HepG2 (cell line): Measurements from ENCODE around the gene TET3. TPM values are rescaled to one million over a fixed set of nuclear protein-coding genes. Genes with fewer than 3 reads are reported as not detected.

ENCODE experiments used
- ATAC-seq: fragments of 200-7000 bp; cut with Tn5 transposase; 3 replicates; pipeline ENCODE4 v1.9.1; 2020; ENCODE audit warnings: mild to moderate bottlenecking, moderate library complexity
- BruUV-seq: library from RNA; stranded (reverse); fragments of 400-500 nt; replicated peaks from 2 replicates; lab custom pipeline; 2021; lab: Mats Ljungman, UMichigan
- CTCF ChIA-PET: fragments of 300-600 bp; formaldehyde crosslinking; extraction: SDS; loops from one replicate; lab custom pipeline; 2021; ENCODE audit warnings: low total read pairs, inconsistent platforms, low intra/inter-chr PET ratio; lab: Yijun Ruan, JAX
- POLR2A ChIA-PET: fragments of 350-600 bp; sonication (Branson Sonifier 250); formaldehyde crosslinking; loops from one replicate; lab custom pipeline; 2020; ENCODE audit warnings: antibody characterized with exemption, inconsistent platforms; lab: Yijun Ruan, JAX
- DNase-seq: peaks from one replicate; pipeline ENCODE4 v3.0.0-alpha.2; 2015; ENCODE audit warnings: low spot score
- FAIRE-seq: peaks from 3 replicates; lab custom pipeline; 2011; peaks lifted over from hg19 to GRCh38; lab: Jason Lieb, UNC
- H2AFZ ChIP-seq: one replicate; pipeline ENCODE4 v1.6.1; 2011; ENCODE audit warnings: low read length, inconsistent platforms
- H3K27ac ChIP-seq: fragments of 300-600 bp; 3 replicates; pipeline ENCODE4 v1.8.0; 2011; ENCODE audit warnings: mixed run types, mild to moderate bottlenecking, mixed read lengths, low read length, inconsistent platforms; ENCODE audit not compliant: insufficient read depth; ENCODE audit errors: extremely low read length
- H3K27me3 ChIP-seq, 2 experiments: fragments of 200-600 bp in 1 of 2; 2 replicates in 1 of 2; 3 replicates in 1 of 2; pipeline versions ENCODE4 v1.6.0 to v1.8.0; 2011; ENCODE audit warnings: low read length in 2 of 2, mild to moderate bottlenecking in 2 of 2, moderate library complexity in 2 of 2, inconsistent platforms in 1 of 2; ENCODE audit not compliant: insufficient read depth in 2 of 2, control insufficient read depth in 1 of 2
- H3K36me3 ChIP-seq, 2 experiments: fragments of 200-600 bp in 1 of 2; replicated peaks in 1 of 2; 2 replicates in 1 of 2; 3 replicates in 1 of 2; pipeline versions ENCODE4 v1.5.1 to v1.8.0; 2011; ENCODE audit warnings: low read length in 2 of 2, inconsistent platforms in 1 of 2; ENCODE audit not compliant: insufficient read depth in 2 of 2, control insufficient read depth in 1 of 2
- H3K4me1 ChIP-seq: 2 replicates; pipeline ENCODE4 v1.5.1; 2012; ENCODE audit warnings: low read length, inconsistent platforms; ENCODE audit not compliant: insufficient read depth
- H3K4me2 ChIP-seq: 2 replicates; pipeline ENCODE4 v1.6.0; 2011; ENCODE audit warnings: low read depth, low read length, inconsistent platforms
- H3K4me3 ChIP-seq, 3 experiments: fragments of 200-600 bp in 1 of 3; sonication (generic), shearing (Covaris generic) in 1 of 3; replicated peaks in 1 of 3; 2 replicates each; pipeline ENCODE4 v1.5.1; 2011 to 2016; ENCODE audit warnings: low read length in 3 of 3, inconsistent platforms in 2 of 3, low read depth in 2 of 3, mild to moderate bottlenecking in 2 of 3, control low read depth in 1 of 3, mixed read lengths in 1 of 3; ENCODE audit not compliant: insufficient read depth in 1 of 3
- H3K79me2 ChIP-seq: one replicate; pipeline ENCODE4 v1.6.1; 2011; ENCODE audit warnings: low read length, inconsistent platforms; ENCODE audit not compliant: insufficient read depth
- H3K9ac ChIP-seq: 2 replicates; pipeline ENCODE4 v1.6.0; 2011; ENCODE audit warnings: mild to moderate bottlenecking, low read depth, low read length, inconsistent platforms; ENCODE audit not compliant: insufficient read depth
- H3K9me3 ChIP-seq: 2 replicates; pipeline ENCODE4 v1.5.1; 2012; ENCODE audit warnings: mild to moderate bottlenecking, low read length
- H4K20me1 ChIP-seq: 2 replicates; pipeline ENCODE4 v1.6.0; 2011; ENCODE audit warnings: inconsistent platforms, mild to moderate bottlenecking, low read length, moderate library complexity; ENCODE audit not compliant: insufficient read depth
- ZNF891 ChIP-seq: sonication (generic); formaldehyde crosslinking; IDR thresholded peaks from 2 replicates; pipeline ENCODE4 v1.5.0; 2020; ENCODE audit warnings: mild to moderate bottlenecking, missing genetic modification reagents
- WGBS: methylation state at CpG from one replicate; pipeline ENCODE4 v1.1.6; 2017; ENCODE audit warnings: low lambda C conversion rate; 5-methylcytosine and 5-hydroxymethylcytosine counted together
- in situ Hi-C: cut with HindIII; loops from 2 replicates; pipeline ENCODE4 v1.10.0; 2017; ENCODE audit warnings: low pct_unique_long_range_greater_than_20kb; ENCODE audit not compliant: extremely low pct_ligation_motif_present
- intact Hi-C: fragments of 100-400 bp; cut with micrococcal nuclease; formaldehyde crosslinking; loops from one replicate; pipeline ENCODE4 v1.10.0; 2022; ENCODE audit not compliant: unreplicated experiment
- polyA plus RNA-seq, 8 experiments: library from polyadenylated mRNA; depleted of rRNA in 3 of 8; stranded (reverse) in 7 of 8; unstranded in 1 of 8; fragments of >200 nt; fragmentation: Illumina TruSeq in 4 of 8; extraction: Trizol in 4 of 8; gene quantifications; 2 replicates each; pipeline versions ENCODE4 v1.2.1 to v1.2.3, GENCODE V29; 2011 to 2016; ENCODE audit warnings: low read depth in 4 of 8, missing spikeins in 1 of 8, mixed read lengths in 1 of 8; ENCODE audit not compliant: insufficient read depth in 1 of 8
- small RNA-seq, 3 experiments: library from RNA; depleted of rRNA; stranded (forward); fragments of <200 nt; gene quantifications; one replicate each; pipeline ENCODE3, GENCODE V24; 2012; ENCODE audit warnings: low read depth in 2 of 3, low replicate concordance in 1 of 3; ENCODE audit not compliant: insufficient read length in 3 of 3, insufficient read depth in 2 of 3
- total RNA-seq, 5 experiments: library from RNA; depleted of rRNA; stranded (reverse); fragments of >200 nt; fragmentation: Illumina TruSeq; extraction: Trizol; gene quantifications; 2 replicates each; pipeline ENCODE4 v1.2.3, GENCODE V29; 2016; ENCODE audit warnings: low read depth in 1 of 5

TET3 gene
- total and polyA plus RNA-seq, 2 of the 13 experiments (the other 11 are each of a cell fraction or from before 2014, with no cell fraction given) = 4.3 to 6.8 TPM

GRCh38 chr2:74033375-74033774 is 48.7 kb downstream of the TET3 start:
- Histone ChIP-seq H3K4me2 (no peak overlapping the region), H3K4me1 (peaks cover 6% of the 10 kb centered on the region; the same call in 1 of the 2 replicates), H4K20me1 (no peaks in the 10 kb centered on the region), H3K9ac (no peak overlapping the region), H3K27ac (no peak overlapping the region), H3K79me2 (peaks cover 11% of the 10 kb centered on the region), H3K27me3 (no peaks in the 10 kb centered on the region), H3K9me3 (peaks cover 5% of the 10 kb centered on the region; the same call in 1 of the 2 replicates), H3K36me3 (peaks cover 0 to 2% of the 10 kb centered on the region in 2 experiments; a peak in 1 of 5 replicates), H2AFZ (no peak overlapping the region), H3K4me3 (no peak overlapping the region)
- in situ Hi-C loops (no loop called here), intact Hi-C loops (loop anchor here (5.0 kb wide), 1 partner anchor 591 kb away; no protein-coding TSS in a partner anchor)
- POLR2A ChIA-PET = interaction anchor here (1.2 kb wide), 1 partner anchor 106 kb away, joined by 3 read pairs; no protein-coding TSS in a partner anchor
- CTCF ChIA-PET = no interaction called here
- WGBS = 92% methylated on average over 2 of the region's 2 CpGs
- FAIRE-seq = no peak
- no peak for TF ChIP-seq ZNF891 (CRISPR knock-in tag)
- no TSS peak for BruUV-seq
- ATAC-seq = no peak
- no peak for DNase-seq

Small RNAs within 50 kb of the gene (small RNA-seq; reads per million reads assigned to genes)
- gene AC110801.1 = 0 reads per million in 3 experiments
- gene RNA5SP97 = 0 reads per million in 3 experiments

Other genes starting within 250 kb of the TET3 start
- gene TPRKB, start 247.6 kb upstream of the TET3 start, total RNA-seq (2016; rRNA removed; fragmentation: Illumina TruSeq; extraction: Trizol) = 58.0 and 73.8 TPM in 2 replicates
- gene TPRKB, start 247.6 kb upstream of the TET3 start, polyA plus RNA-seq (2011; rRNA removed) = 23.4 and 32.0 TPM in 2 replicates
- 36.2 and 48.9 TPM in 2 replicates for gene DUSP11, start 204.8 kb upstream of the TET3 start, total RNA-seq (2016; rRNA removed; fragmentation: Illumina TruSeq; extraction: Trizol)
- 23.1 and 30.5 TPM in 2 replicates for gene DUSP11, start 204.8 kb upstream of the TET3 start, polyA plus RNA-seq (2011; rRNA removed)
- not detected in 2 replicates for gene C2orf78, start 200.7 kb upstream of the TET3 start, total RNA-seq (2016; rRNA removed; fragmentation: Illumina TruSeq; extraction: Trizol)
- gene C2orf78, start 200.7 kb upstream of the TET3 start, polyA plus RNA-seq (2011; rRNA removed) = not detected in 2 replicates
- gene STAMBP, start 155.9 kb upstream of the TET3 start, total RNA-seq (2016; rRNA removed; fragmentation: Illumina TruSeq; extraction: Trizol) = 53.2 and 85.0 TPM in 2 replicates
- 45.2 and 49.6 TPM in 2 replicates for gene STAMBP, start 155.9 kb upstream of the TET3 start, polyA plus RNA-seq (2011; rRNA removed)
- gene ACTG2, start 91.9 kb upstream of the TET3 start, total RNA-seq (2016; rRNA removed; fragmentation: Illumina TruSeq; extraction: Trizol) = 0.13 and 0.14 TPM in 2 replicates
- gene ACTG2, start 91.9 kb upstream of the TET3 start, polyA plus RNA-seq (2011; rRNA removed) = not detected in 2 replicates
- 105 and 130 TPM in 2 replicates for gene DGUOK, start 58.0 kb upstream of the TET3 start, total RNA-seq (2016; rRNA removed; fragmentation: Illumina TruSeq; extraction: Trizol)
- gene DGUOK, start 58.0 kb upstream of the TET3 start, polyA plus RNA-seq (2011; rRNA removed) = 124 and 137 TPM in 2 replicates
- 170 and 172 TPM in 2 replicates for gene BOLA3, start 163.0 kb downstream of the TET3 start, total RNA-seq (2016; rRNA removed; fragmentation: Illumina TruSeq; extraction: Trizol)
- 59.1 and 89.7 TPM in 2 replicates for gene BOLA3, start 163.0 kb downstream of the TET3 start, polyA plus RNA-seq (2011; rRNA removed)
- gene MOB1A, start 194.0 kb downstream of the TET3 start, total RNA-seq (2016; rRNA removed; fragmentation: Illumina TruSeq; extraction: Trizol) = 139 and 217 TPM in 2 replicates
- gene MOB1A, start 194.0 kb downstream of the TET3 start, polyA plus RNA-seq (2011; rRNA removed) = 33.2 and 48.2 TPM in 2 replicates
- 188 and 281 TPM in 2 replicates for gene MTHFD2, start 213.7 kb downstream of the TET3 start, total RNA-seq (2016; rRNA removed; fragmentation: Illumina TruSeq; extraction: Trizol)
- 197 and 269 TPM in 2 replicates for gene MTHFD2, start 213.7 kb downstream of the TET3 start, polyA plus RNA-seq (2011; rRNA removed)